OCI-LY3 (cell line): ENCODE measurements around the gene AKAP5.

ENCODE experiments used
- EZH2phosphoT487 ChIP-seq: fragments of 200-600 bp; shearing (Covaris generic); IDR thresholded peaks from 2 replicates; pipeline ENCODE4 v1.6.1; 2018; ENCODE audit warnings: antibody characterized with exemption, mixed run types, low read depth
- TF ChIP-seq, protein P1 (sequence below): fragments of 200-600, 300-600 bp; sonication (generic); IDR thresholded peaks from 2 replicates; pipeline ENCODE4 v1.5.1; 2014; ENCODE audit warnings: antibody characterized with exemption, low read length, low read depth

DNA sequence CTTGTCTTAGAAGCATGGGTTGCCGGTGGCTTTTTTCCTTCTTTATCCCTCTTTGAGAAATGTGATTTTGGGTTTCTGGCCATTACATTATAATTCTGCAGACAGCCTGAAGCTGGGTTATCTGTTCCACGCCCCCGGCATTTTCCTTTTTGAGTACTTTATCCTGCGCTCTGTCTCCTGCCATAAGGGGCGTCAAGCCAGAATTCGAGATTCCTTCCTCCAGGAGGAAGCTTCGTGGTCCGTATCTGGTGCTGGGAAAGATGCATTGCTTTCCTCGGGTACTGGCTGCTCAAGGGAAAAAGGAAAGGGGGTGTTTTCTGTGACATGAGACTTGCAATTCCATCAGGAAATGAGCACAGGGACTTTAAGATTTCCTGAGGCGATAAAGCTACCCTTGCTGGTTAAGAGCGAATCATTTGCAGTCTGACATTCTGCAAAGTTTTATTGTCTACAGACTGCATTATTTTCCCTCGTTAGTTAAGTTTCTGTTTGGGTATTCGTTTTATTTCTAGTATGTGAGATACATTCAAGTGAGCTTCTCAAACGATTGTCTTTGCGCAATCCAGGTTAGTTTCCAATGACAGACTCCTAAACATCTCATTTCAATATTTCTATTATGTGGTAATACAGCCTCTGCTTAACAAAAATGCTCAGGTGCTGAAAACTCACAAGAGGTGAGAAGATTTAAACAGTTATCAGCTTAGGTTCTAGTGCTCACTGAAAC is 694 bp downstream of the AKAP5 start:
- TF ChIP-seq, protein P1, sequence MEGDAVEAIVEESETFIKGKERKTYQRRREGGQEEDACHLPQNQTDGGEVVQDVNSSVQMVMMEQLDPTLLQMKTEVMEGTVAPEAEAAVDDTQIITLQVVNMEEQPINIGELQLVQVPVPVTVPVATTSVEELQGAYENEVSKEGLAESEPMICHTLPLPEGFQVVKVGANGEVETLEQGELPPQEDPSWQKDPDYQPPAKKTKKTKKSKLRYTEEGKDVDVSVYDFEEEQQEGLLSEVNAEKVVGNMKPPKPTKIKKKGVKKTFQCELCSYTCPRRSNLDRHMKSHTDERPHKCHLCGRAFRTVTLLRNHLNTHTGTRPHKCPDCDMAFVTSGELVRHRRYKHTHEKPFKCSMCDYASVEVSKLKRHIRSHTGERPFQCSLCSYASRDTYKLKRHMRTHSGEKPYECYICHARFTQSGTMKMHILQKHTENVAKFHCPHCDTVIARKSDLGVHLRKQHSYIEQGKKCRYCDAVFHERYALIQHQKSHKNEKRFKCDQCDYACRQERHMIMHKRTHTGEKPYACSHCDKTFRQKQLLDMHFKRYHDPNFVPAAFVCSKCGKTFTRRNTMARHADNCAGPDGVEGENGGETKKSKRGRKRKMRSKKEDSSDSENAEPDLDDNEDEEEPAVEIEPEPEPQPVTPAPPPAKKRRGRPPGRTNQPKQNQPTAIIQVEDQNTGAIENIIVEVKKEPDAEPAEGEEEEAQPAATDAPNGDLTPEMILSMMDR: no peak
- TF ChIP-seq EZH2phosphoT487: no peak
